ENCODE data around the gene HKDC1. TPM values are rescaled to one million over a fixed set of nuclear protein-coding genes. Genes with fewer than 3 reads are reported as not detected.
A peak's percentile ranks its signal among the peaks of the same experiment; 100 is the strongest.

HKDC1 gene
- total and polyA plus RNA-seq, 2 donors (not counting 1 experiment from before 2014, with no cell fraction given), result 0.01 TPM; not detected in 1

DNA sequence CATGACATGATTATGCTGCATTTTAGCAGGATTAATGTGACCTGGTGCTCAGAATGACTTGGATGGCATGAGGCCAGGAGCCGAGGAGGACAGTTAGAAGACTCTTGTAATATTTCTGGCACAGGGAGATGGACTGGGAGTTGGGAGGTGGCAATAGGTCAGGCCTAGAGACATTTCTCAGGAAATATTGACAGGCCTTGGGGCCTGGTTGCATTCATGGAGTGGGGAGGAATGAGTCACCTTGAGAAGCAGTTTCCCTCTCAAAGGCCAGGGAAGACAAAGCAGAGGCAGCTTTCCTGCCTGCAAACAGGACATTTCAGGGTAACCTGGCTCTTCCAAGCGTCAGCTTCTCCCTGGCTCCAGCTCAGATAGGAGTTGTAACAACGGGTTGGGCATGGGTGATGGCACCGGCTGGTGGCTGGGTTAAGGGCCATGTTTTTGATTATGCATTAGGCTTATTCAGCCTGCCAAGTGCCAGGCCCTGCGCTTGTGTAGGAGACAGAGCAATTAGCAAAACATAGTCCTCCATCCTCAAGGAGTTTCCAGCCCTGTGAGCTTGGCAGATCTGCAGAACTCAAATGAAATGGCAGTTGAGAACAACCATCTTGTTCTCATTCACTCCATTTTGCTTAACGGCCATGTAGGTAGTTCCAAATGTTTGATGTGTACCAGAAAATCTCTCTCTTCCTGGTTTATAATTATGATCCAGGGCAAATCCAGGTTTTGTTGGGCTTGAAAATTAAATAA lies 96.4 kb downstream of the HKDC1 start:
- Histone ChIP-seq H4K20me1 (ENCODE audit: control insufficient read depth, insufficient read depth, low read length, poor library complexity, severe bottlenecking) (peaks cover 20% of the 10 kb centered on the region), H3K27me3 (replicated peaks in 1 of 4; ENCODE audit: control extremely low read depth in 1 of 4, control insufficient read depth in 3 of 4, insufficient read depth in 4 of 4, low read length in 3 of 4) (no peaks in the 10 kb centered on the region), H3K79me2 (ENCODE audit: control insufficient read depth, insufficient read depth, low read length) (peaks cover 27% of the 10 kb centered on the region), H3K4me2 (replicated peaks; ENCODE audit: low read depth, low read length, poor library complexity, severe bottlenecking) (no peak overlapping the region), H3K9ac (ENCODE audit: low read length) (no peak overlapping the region), H3K36me3 (replicated peaks in 1 of 2; ENCODE audit: control extremely low read depth in 1 of 2, control insufficient read depth in 1 of 2, extremely low read depth in 1 of 2, insufficient read depth in 2 of 2, low read length in 1 of 2) (no peaks in the 10 kb centered on the region), H3K4me3 (ENCODE audit: control extremely low read depth in 1 of 5, extremely low read depth in 1 of 5, insufficient read depth in 1 of 5, low read depth in 2 of 5, low read length in 4 of 5) (no peak overlapping the region), H3K4me1 (ENCODE audit: control insufficient read depth in 2 of 2, insufficient read depth in 2 of 2, low read length in 2 of 2) (peaks cover 22 to 31% of the 10 kb centered on the region in 2 donors), H3K27ac (ENCODE audit: low read length in 2 of 2) (no peak overlapping the region), H3K9me3 (ENCODE audit: control extremely low read depth in 1 of 3, control insufficient read depth in 2 of 3, insufficient read depth in 1 of 3, low read length in 2 of 3) (no peaks in the 10 kb centered on the region), H2AFZ (ENCODE audit: insufficient read depth, low read depth, low read length, poor library complexity, severe bottlenecking) (no peak overlapping the region)
- no peaks in the 10 kb centered on the region for H3K9me3 Mint-ChIP-seq (ENCODE audit: insufficient read depth)
- no peak for ATAC-seq (ENCODE audit: low read depth)
- no peak for DNase-seq
- H3K4me3 Mint-ChIP-seq, result peak overlapping the region; percentile 23
- intact Hi-C loops (cut with micrococcal nuclease), result loop anchor here (5.0 kb wide), 2 partner anchors 76 to 359 kb away; partner anchors contain the start of gene DDX21
- 100% methylated on average over 1 of the region's 6 CpGs for WGBS (ENCODE audit: insufficient coverage)
- no peak for TF ChIP-seq EZH2 (IDR thresholded peaks at IDR 0.05; ENCODE audit: borderline replicate concordance, insufficient read depth, low read depth, low read length, poor library complexity, severe bottlenecking)
- TF ChIP-seq, protein P1, sequence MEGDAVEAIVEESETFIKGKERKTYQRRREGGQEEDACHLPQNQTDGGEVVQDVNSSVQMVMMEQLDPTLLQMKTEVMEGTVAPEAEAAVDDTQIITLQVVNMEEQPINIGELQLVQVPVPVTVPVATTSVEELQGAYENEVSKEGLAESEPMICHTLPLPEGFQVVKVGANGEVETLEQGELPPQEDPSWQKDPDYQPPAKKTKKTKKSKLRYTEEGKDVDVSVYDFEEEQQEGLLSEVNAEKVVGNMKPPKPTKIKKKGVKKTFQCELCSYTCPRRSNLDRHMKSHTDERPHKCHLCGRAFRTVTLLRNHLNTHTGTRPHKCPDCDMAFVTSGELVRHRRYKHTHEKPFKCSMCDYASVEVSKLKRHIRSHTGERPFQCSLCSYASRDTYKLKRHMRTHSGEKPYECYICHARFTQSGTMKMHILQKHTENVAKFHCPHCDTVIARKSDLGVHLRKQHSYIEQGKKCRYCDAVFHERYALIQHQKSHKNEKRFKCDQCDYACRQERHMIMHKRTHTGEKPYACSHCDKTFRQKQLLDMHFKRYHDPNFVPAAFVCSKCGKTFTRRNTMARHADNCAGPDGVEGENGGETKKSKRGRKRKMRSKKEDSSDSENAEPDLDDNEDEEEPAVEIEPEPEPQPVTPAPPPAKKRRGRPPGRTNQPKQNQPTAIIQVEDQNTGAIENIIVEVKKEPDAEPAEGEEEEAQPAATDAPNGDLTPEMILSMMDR (IDR thresholded peaks at IDR 0.05), result no peak
- POLR2A ChIA-PET, result interaction anchor here (0.6 kb wide), 1 partner anchor 94 kb away, joined by 3 read pairs; no protein-coding TSS in a partner anchor
- peaks cover 27% of the 10 kb centered on the region for H3K4me1 Mint-ChIP-seq
- H3K27me3 Mint-ChIP-seq, result no peaks in the 10 kb centered on the region
- CTCF ChIA-PET, result interaction anchor here (2.1 to 2.2 kb wide), 2 partner anchors 11 to 76 kb away, joined by 8 to 13 read pairs; no protein-coding TSS in a partner anchor
- peak overlapping the region; percentile 56 for H3K27ac Mint-ChIP-seq

Other genes with a start within 250 kb of the HKDC1 start
- gene KIFBP, start 231.5 kb upstream of the HKDC1 start, total RNA-seq, result 13.5 and 15.7 TPM in 2 replicates
- 4.1 and 5.2 TPM in 2 replicates for gene KIFBP, start 231.5 kb upstream of the HKDC1 start, polyA plus RNA-seq
- 47.3 and 49.9 TPM in 2 replicates for gene SRGN, start 132.2 kb upstream of the HKDC1 start, total RNA-seq
- gene SRGN, start 132.2 kb upstream of the HKDC1 start, polyA plus RNA-seq, result 50.8 and 52.3 TPM in 2 replicates
- 29.9 and 35.3 TPM in 2 replicates for gene VPS26A, start 96.2 kb upstream of the HKDC1 start, total RNA-seq
- gene VPS26A, start 96.2 kb upstream of the HKDC1 start, polyA plus RNA-seq, result 5.0 and 9.4 TPM in 2 replicates
- 37.1 and 40.4 TPM in 2 replicates for gene SUPV3L1, start 40.1 kb upstream of the HKDC1 start, total RNA-seq
- gene SUPV3L1, start 40.1 kb upstream of the HKDC1 start, polyA plus RNA-seq, result 33.6 and 57.0 TPM in 2 replicates
- 38.2 and 40.8 TPM in 2 replicates for gene HK1, start 58.2 kb downstream of the HKDC1 start, total RNA-seq
- gene HK1, start 58.2 kb downstream of the HKDC1 start, polyA plus RNA-seq, result 19.2 and 24.7 TPM in 2 replicates
- gene TACR2, start 196.6 kb downstream of the HKDC1 start, total RNA-seq, result not detected in 2 replicates
- gene TACR2, start 196.6 kb downstream of the HKDC1 start, polyA plus RNA-seq, result 0.18 TPM in 1 of 2 replicates, not detected in the other
- 0.52 and 0.85 TPM in 2 replicates for gene TSPAN15, start 231.1 kb downstream of the HKDC1 start, total RNA-seq
- 0.13 and 0.27 TPM in 2 replicates for gene TSPAN15, start 231.1 kb downstream of the HKDC1 start, polyA plus RNA-seq